ENCODE data around the gene HECTD4.

HECTD4 gene

GRCh38 chr12:112172556-112173324, 209.5 kb downstream of the HECTD4 start:
- no peak for DNase-seq

DNA sequence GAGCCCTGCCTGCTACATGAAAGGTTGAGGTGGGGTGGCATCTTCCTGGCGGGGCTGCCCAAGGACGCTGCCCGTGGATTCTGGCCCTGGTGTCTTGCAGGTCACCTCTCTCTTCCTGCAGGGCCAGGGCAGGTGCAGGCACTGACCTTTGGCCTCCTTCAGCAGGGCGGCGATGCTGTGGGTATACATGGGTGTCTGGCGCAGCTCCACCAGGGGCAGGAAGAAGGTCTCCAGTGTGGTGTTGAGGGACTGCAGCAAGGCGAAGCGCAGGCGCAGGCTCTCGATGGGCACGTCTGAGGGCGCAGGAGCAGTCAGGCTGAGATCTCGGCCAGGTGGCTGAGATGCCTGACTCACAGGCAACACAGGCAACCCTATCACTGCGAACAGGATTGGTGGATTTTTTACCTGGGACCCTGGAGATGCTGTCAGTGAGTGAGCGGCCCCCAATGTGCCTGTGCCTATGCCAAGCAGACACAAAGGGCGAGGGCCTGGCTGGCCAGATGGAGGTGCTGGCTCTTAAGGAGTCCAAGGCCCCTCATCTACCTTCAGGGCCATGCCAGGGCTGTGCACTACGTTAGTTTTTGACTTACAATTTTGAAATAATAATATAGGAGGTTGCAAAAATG, 211.1 kb downstream of the HECTD4 start:
- DNase-seq, result no peak

DNA sequence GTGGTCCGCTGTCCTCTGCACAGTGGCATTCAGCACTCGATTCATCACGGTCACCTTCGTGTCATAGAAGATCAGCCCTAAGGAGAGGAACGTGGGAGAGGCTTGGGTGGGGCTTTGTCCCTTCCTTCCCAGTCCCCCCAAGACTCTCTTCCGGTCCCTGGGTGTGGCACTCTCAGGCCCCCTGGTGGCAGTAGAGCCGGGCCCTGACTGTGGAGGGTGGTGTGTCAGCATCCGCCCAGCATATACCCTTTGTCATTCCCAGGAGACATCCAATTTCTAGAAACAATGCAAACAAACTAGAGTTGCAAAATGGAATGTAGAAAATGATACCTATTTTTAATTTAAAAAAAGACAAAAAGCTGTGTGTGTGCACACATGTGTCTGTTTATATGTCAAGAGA, 211.9 kb downstream of the HECTD4 start:
- DNase-seq, result peak in 1 of 2 donors; percentile 29

GRCh38 chr12:112169966-112170365, 212.3 kb downstream of the HECTD4 start:
- DNase-seq, result no peak

GRCh38 chr12:112169161-112169872, 212.9 kb downstream of the HECTD4 start:
- no peak for DNase-seq

GRCh38 chr12:112168561-112168971, 213.7 kb downstream of the HECTD4 start:
- DNase-seq, result no peak

DNA sequence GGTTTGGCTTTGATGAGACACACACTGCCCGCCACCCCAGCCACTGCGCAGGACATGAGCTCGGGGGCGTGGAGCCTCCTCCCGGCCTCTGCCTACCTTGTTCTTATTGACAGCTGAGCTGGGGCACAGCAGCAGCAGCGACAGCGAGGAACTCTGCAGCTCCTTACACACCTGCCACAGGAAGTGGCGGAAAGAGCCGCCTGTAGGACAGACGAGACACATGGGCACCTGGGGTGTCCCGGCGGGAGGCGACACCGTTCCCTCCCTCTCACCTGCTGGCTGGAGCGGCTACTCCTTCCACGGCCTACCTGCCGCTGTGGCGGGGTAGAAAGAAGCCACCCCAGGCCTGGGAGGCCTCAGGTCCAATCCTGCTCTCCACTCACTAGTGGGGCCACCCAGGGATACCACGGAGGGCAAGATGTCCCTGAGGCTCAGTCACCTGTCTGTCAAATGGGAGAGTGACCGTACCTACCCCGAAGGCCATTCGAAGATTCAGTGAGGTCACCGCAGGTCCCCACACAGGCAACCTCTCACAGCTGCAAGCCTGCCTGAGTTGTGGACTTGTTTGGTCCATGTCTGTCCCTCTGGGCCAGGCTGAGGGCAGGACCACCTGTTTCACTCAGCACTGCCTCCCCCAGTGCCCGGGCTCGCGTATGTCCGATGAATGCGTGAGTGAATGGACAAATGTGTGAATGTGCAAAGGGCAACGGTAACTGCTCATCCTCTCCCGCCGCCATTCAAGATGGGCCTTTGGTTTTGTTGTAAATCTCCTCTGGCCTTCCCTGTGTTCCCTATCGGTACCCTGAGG, 214.3 kb downstream of the HECTD4 start:
- DNase-seq, result no peak

GRCh38 chr12:112167031-112167461, 215.2 kb downstream of the HECTD4 start:
- no peak for DNase-seq

DNA sequence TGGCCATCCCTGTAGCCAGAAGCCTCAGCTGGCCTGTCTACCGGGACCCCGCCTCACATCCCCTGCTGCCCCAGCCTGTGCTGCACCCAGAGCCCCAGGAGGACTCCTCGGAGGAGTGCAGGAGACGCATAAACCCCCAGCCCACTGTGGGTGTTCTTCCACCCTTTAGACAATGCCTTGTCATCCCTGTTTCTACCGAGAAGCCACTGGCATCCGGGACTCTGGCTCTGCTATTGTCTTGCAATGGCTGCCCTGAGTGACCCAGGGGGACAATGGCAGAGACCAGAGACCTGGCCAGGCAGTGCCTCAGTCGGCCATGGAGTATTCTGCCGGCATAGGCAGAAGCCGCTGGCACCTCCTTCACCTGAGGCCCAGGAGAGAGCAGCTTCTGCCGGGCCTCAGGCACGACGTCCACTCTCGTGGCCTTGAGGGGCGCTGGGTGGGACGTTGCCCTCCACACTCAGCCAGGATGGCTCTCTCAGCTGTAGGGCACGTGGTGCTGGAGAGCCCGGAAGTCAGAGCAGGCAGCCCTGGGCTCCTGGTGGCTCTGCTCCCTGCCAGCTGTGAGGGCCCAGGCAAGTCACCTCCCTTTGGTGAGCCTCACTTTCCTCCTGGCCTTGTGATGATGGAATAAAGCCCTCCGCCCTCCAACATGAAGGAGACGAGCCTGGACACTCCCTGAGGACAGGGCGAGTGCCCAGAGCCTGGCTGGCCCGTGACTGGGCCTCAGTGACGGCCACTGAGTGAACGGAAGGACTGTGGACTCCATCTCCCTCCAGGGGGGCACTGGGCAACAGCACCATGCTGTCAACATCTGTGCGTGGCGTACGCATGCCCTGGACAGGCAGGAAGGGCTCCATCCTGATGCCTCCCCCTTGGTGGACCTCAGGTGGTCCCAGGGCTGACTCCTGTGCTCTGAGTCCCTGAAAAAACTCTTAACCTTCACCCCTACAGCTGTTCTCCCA, 215.9 kb downstream of the HECTD4 start:
- no peak for DNase-seq

DNA sequence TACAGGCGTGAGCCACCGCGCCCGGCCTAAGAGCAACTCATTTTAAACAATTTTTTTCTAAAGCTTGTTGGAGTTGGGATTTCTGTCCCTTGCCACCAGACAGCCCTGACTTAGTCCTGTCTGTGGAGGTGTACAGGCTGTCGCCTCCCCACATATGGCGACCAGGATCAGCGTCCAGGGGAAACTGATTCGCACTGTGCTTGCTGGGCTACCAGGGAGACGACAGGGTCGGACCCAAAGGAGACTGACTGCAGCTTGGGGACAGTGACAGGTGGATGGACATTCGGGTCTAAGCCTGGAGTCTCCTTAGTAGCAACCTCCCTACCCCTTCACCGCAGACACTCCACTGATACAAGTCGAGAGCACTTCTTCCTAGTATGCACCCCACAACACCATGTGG, 216.6 kb downstream of the HECTD4 start:
- no peak for DNase-seq

- no peak for DNase-seq
Observed at GRCh38 chr12:112164011-112164660, 218.1 kb downstream of the HECTD4 start.

DNA sequence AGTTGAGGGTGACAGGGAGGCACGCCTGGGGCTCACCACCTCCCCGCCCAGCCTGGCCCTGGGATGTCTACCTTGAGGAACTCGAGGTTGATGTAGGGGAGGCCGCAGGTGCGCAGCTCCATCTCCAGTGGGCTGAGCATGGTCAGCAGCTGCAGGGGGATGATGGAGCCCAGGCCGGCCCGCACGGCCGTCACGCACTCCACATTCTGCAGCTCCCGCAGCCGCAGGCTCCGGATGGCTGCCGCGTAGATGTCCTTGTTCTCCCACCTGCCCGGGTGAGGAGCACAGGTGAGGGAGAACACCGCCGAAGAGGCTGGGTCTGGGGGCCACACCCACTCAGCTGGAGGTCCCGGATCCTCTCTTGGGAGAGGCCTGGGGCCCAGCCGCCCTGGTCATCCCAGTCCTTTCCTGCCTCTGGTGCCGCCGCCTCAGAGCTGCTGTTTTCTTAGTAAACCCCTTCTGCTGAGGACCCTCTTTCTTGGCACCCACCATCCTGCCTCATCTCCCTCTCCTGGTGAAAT, 218.7 kb downstream of the HECTD4 start:
- no peak for DNase-seq

GRCh38 chr12:112163056-112163455, 219.2 kb downstream of the HECTD4 start:
- no peak for DNase-seq

DNA sequence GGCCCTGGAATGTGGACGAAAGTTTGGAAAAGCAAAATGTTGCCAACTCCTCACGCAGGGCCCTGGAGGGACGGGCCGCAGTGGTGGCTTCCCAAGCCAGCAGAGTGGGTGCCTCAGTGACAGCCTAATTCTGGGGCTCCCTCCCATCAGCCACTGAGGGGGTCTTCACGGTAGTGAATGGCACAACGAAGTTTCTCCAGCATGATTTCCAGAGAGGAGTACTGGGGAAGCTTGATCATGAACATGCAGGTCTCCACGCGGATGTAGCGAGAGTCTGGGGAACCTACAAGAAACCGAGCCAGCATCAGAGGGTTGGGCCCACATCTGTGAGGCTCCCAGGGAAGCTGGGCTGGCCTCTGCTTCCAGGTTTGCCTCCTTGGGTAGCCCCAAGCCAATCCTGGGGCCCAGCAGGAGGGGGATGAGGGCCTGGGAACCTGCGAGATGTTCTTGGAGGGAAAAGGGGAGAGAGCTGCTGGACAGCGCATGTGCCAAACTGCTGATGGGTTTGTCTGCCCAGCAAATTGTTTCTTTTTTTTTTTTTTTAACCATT, 219.9 kb downstream of the HECTD4 start:
- DNase-seq, result no peak

DNA sequence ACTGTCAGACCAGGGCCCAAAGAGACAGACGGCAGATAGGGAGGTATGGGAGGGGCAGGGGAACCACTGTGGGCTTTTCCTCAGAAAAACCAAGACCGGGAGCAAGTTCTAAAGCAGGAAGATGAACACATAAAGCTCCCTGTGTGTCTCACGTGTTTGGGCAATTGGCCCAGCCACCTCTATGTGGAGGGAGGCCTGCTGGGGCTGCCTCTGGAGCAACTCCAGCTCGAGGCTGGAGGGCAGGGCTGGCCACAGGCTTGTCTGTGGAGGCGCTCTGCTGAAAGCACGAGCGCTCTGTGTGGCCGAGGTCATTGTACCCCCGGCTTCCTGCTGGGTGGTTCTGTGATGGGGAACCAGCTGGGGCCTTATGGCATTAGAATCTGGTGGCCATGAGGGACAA, 220.5 kb downstream of the HECTD4 start:
- no peak for DNase-seq

DNA sequence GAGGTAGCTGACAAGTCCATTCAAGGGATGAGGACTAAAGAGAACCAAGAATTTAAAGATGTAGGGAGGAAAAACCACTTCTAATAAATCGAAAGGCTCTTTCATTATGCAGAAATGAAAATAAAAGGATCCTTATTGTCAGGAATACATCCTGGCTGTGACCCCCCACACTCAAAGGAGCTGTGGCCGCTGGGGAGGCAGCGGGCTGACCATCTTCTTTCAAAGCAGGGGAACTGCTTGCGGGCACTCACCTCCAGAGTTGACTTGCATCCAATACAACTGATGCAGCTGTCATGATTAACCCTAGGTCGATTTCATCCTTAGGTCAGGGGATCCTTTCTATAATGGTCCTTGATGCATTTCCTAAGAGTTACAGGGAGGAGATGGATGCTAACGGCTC, 221.6 kb downstream of the HECTD4 start:
- no peak for DNase-seq

- no peak for DNase-seq
Observed at GRCh38 chr12:112159146-112159541, 223.1 kb downstream of the HECTD4 start.

DNA sequence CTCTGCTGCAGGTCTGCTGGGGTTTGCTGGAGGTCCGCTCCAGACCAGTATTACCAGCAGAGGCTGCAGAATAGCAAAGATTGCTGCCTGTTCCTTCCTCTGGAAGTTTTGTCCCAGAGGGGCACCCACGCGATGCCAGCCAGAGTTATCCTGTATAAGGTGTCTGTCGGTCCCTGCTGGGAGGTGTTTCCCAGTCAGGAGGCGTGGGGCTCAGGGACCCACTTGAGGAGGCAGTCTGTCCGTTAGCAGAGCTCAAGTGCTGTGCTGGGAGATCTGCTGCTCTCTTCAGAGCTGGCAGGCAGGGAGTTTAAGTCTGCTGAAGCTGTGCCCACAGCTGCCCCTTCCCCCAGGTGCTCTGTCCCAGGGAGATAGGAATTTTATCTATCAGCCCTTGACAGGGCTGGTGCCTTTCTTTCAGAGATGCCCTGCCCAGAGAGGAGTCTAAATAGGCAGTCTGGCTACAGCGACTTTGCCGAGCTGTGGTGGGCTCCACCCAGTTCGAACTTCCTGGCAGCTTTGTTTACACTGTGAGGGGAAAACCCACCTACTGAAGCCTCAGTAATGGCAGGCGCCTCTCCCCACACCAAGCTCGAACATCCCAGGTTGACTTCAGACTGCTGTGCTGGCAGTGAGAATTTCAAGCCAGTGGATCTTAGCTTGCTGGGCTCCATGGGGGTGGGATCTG, 223.6 kb downstream of the HECTD4 start:
- DNase-seq, result peak; percentile 61 to 63

DNA sequence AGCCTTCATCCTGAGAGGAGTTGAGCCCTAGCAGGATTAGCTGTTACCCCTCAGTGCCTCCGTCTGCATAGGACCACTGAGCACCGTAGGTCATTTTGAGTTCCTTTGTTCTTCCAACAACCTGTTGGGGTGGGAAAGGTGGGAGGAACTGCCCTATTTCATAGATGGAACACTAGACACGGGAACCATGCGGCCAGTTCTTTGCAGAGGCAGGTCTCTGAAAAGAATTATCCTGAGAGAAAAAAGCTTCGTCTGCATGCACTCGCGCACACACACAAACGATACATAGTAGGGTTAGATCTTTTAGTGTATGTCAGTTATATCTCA, 228.4 kb downstream of the HECTD4 start:
- no peak for DNase-seq

DNA sequence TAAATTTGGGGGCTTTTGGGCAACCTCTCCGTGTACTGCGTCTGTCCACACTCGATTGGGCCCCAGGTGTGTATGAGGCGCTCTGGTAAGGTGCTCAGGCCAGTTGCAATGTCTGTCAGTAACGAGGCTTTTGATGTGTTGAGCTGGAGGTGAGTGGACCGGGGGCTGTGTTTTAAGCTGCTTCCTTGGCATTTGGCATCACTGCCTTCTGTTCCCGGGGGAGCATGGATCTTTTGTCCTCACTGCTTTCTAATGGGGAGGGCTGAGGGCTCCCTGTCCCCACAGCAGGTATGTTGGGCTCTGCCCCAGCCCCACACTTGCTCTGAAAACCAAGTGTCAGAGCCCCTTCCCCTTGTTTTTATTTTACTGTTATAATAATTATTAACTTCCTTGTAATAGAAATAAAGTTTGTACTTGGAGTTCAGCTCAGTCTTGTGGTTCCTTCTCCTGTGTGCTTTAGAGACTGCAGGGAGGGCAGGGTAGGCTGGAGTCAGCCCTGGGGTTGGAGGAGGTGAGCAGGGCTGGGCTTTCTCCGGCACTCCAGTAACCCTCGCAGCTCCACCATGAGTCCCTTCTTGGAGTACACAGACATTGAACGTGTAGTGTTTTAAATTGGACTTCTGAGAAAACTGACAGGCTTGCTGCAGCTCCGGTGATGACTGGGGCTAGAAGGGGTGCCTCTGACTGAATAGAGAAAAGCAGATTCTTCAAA, 228.9 kb downstream of the HECTD4 start:
- no peak for DNase-seq
